GM12891 (cell line): Measurements from ENCODE around the gene CCNB1.
"Not testable (repeated sequence)": the region's sequence is repeated elsewhere in the genome, so short reads cannot be mapped to it uniquely, and the experiment has no call there.

Experiments
- DNase-seq: peaks from one replicate; pipeline ENCODE4 v3.0.0; 2011; ENCODE audit warnings: low spot score; ENCODE audit not compliant: insufficient read length
- FAIRE-seq: peaks from 2 replicates; lab custom pipeline; 2011; peaks lifted over from hg19 to GRCh38; lab: Jason Lieb, UNC
- PAX5 ChIP-seq: IDR thresholded peaks from 2 replicates; pipeline ENCODE4 v1.6.1; 2011; ENCODE audit warnings: low read length, moderate library complexity, mild to moderate bottlenecking; ENCODE audit not compliant: insufficient read depth, severe bottlenecking
- POLR2A ChIP-seq: IDR thresholded peaks from 2 replicates; pipeline ENCODE4 v1.6.1; 2011; ENCODE audit warnings: low read depth, low read length, control low read depth
- POLR2AphosphoS5 ChIP-seq: IDR thresholded peaks from 2 replicates; pipeline ENCODE4 v1.6.1; 2011; ENCODE audit warnings: low read depth, low read length, control low read depth
- POU2F2 ChIP-seq: IDR thresholded peaks from 2 replicates; pipeline ENCODE4 v1.6.1; 2011; ENCODE audit warnings: low read depth, mild to moderate bottlenecking, control low read depth, low read length, moderate library complexity
- SPI1 ChIP-seq: IDR thresholded peaks from 2 replicates; pipeline ENCODE4 v1.6.1; 2011; ENCODE audit warnings: low read depth, low read length, control low read depth
- TAF1 ChIP-seq: IDR thresholded peaks from 2 replicates; pipeline ENCODE4 v1.6.1; 2011; ENCODE audit warnings: low read depth, low read length, control low read depth

The CCNB1 gene

GRCh38 chr5:69148981-69149675 is 17.8 kb upstream of the CCNB1 start:
- FAIRE-seq, result no peak
- DNase-seq, result no peak
- no peak for TF ChIP-seq POU2F2
- TF ChIP-seq POLR2AphosphoS5, result no peak
- no peak for TF ChIP-seq PAX5
- no peak for TF ChIP-seq TAF1
- TF ChIP-seq POLR2A, result no peak
- no peak for TF ChIP-seq SPI1

DNA sequence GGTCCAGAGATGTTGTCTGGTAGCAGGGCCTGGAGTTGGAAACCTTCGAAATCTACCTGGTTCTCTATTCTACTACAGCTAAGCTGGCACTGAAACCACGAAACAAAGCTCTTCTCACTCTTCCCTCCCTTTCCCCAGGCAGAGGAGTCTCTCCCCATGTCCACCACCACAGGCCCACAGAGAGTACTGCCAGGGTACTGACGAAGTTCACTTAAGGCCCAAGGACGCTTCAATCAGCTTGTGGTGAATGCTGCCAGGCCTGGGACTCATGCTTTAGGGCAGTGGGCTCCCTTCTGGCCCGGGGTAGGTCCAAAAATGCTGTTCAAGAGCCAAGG is 17.3 kb upstream of the CCNB1 start:
- no peak for DNase-seq

GRCh38 chr5:69152731-69153130 is 14.2 kb upstream of the CCNB1 start:
- DNase-seq (no peak), FAIRE-seq (no peak)
- TF ChIP-seq PAX5 (no peak), POU2F2 (no peak), SPI1 (no peak), TAF1 (no peak), POLR2AphosphoS5 (no peak), POLR2A (no peak)

More for the DNA sequence above, 17.3 kb upstream of the CCNB1 start:
- FAIRE-seq, result no peak
- TF ChIP-seq POLR2AphosphoS5 (no peak), POU2F2 (no peak), PAX5 (no peak), TAF1 (no peak), SPI1 (no peak), POLR2A (no peak)

- FAIRE-seq, result no peak
- DNase-seq, result no peak
- TF ChIP-seq SPI1, result no peak
- no peak for TF ChIP-seq TAF1
- TF ChIP-seq POLR2A, result no peak
- no peak for TF ChIP-seq POU2F2
- TF ChIP-seq POLR2AphosphoS5, result no peak
- no peak for TF ChIP-seq PAX5
Measured at GRCh38 chr5:69156456-69156855, 10.5 kb upstream of the CCNB1 start.

DNA sequence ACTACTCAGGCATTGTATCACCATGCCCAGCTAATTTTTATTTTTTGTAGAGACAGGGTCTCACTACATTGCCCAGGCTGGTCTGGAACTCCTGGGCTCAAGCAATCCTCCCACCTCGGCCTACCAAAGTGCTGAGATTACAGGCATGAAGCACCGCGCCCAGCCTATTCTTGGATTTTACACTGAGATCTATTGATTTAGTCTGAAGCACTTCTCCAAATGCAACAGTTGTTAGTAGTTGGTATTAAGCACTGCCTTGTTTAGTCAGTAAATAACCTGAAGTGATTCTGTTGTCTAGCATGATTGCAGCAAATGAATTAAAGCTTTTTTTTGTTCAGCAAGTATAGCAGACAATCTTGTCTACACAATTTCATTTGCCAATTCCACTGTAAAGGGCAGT is 8.9 kb upstream of the CCNB1 start:
- no peak for DNase-seq
- FAIRE-seq, result no peak
- no peak for TF ChIP-seq POLR2AphosphoS5
- TF ChIP-seq POU2F2, result no peak
- no peak for TF ChIP-seq TAF1
- TF ChIP-seq SPI1, result no peak
- no peak for TF ChIP-seq POLR2A
- TF ChIP-seq PAX5, result no peak

GRCh38 chr5:69160651-69161050 is 6.3 kb upstream of the CCNB1 start:
- no peak for TF ChIP-seq POU2F2
- TF ChIP-seq TAF1, result no peak
- no peak for TF ChIP-seq POLR2A
- TF ChIP-seq PAX5, result no peak
- no peak for TF ChIP-seq SPI1
- no peak for TF ChIP-seq POLR2AphosphoS5
- no peak for DNase-seq
- no peak for FAIRE-seq

DNA sequence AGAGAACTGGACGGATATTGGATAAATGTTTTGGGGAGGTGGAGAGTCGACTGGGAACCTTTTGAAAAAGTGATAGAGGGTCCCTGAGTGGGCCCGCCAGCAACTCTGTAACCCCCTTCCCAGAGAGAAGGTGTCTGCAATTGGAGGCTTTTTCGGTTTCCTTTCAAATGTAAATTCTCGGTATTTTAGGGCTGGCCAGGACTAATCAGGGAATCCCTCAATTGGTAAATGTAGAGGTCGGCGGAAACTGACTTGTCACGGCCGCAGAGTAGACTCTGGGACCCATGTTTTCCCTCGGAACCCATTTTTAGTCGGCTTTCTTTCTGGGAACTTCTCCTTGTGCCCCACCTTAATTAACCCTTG is 524 bp downstream of the CCNB1 start:
- no peak for DNase-seq
- TF ChIP-seq POLR2A (no peak), PAX5 (no peak), POU2F2 (no peak), TAF1 (no peak), SPI1 (no peak), POLR2AphosphoS5 (no peak)
- FAIRE-seq, result no peak

DNA sequence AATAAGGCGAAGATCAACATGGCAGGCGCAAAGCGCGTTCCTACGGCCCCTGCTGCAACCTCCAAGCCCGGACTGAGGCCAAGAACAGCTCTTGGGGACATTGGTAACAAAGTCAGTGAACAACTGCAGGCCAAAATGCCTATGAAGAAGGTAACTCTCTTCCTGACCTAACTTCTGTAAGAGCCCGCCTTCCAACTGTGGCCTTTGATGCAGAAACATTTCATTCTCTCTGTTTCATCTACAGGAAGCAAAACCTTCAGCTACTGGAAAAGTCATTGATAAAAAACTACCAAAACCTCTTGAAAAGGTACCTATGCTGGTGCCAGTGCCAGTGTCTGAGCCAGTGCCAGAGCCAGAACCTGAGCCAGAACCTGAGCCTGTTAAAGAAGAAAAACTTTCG is 979 bp downstream of the CCNB1 start:
- FAIRE-seq (no peak), DNase-seq (no peak)
- TF ChIP-seq TAF1, result no peak
- TF ChIP-seq POLR2A, result no peak
- TF ChIP-seq SPI1, result no peak
- no peak for TF ChIP-seq PAX5
- no peak for TF ChIP-seq POU2F2
- no peak for TF ChIP-seq POLR2AphosphoS5

GRCh38 chr5:69170495-69170894 is 3.5 kb downstream of the CCNB1 start:
- FAIRE-seq (no peak), DNase-seq (no peak)
- TF ChIP-seq SPI1 (no peak), TAF1 (no peak), PAX5 (no peak), POU2F2 (no peak), POLR2A (no peak), POLR2AphosphoS5 (no peak)

GRCh38 chr5:69170969-69171368 is 4.0 kb downstream of the CCNB1 start:
- no peak for DNase-seq
- TF ChIP-seq POLR2AphosphoS5, result no peak
- TF ChIP-seq TAF1, result no peak
- TF ChIP-seq SPI1, result no peak
- no peak for TF ChIP-seq PAX5
- TF ChIP-seq POU2F2, result no peak
- TF ChIP-seq POLR2A, result no peak
- no peak for FAIRE-seq

GRCh38 chr5:69181659-69182293 is 14.8 kb downstream of the CCNB1 start:
- not testable (repeated sequence) for DNase-seq, FAIRE-seq
